SK-N-SH treated with all-trans-retinoic acid at 6 μM for 48 hours (cell line): Measurements from ENCODE around the gene SH3BP5L.

Experiments
- ATAC-seq: fragments of 200-7000 bp; cut with Tn5 transposase; 3 replicates; pipeline ENCODE4 v1.9.1; 2020; ENCODE audit warnings: mild to moderate bottlenecking, moderate library complexity
- ARNTL ChIP-seq: fragments of 450-650 bp; formaldehyde crosslinking; IDR thresholded peaks from 2 replicates; pipeline ENCODE4 v1.5.0; 2020; ENCODE audit warnings: low read depth, mild to moderate bottlenecking, moderate library complexity, borderline replicate concordance
- BACH2 ChIP-seq: fragments of 250-450 bp; sonication (Bioruptor Pico); IDR thresholded peaks from 2 replicates; pipeline ENCODE4 v1.9.0; 2021; ENCODE audit warnings: mild to moderate bottlenecking, borderline replicate concordance
- CSDC2 ChIP-seq: fragments of 250-450 bp; sonication (Bioruptor Pico); IDR thresholded peaks from 2 replicates; pipeline ENCODE4 v1.5.0; 2020; ENCODE audit warnings: mild to moderate bottlenecking, moderate library complexity
- CSRNP3 ChIP-seq: fragments of 250-450 bp; sonication (Bioruptor Pico); IDR thresholded peaks from 2 replicates; pipeline ENCODE4 v1.5.1; 2021; ENCODE audit warnings: mild to moderate bottlenecking, moderate library complexity
- ESRRG ChIP-seq: fragments of 250-450 bp; sonication (Bioruptor Pico); IDR thresholded peaks from 2 replicates; pipeline ENCODE4 v1.6.1; 2021; ENCODE audit warnings: mild to moderate bottlenecking
- GLIS3 ChIP-seq: fragments of 250-450 bp; sonication (Bioruptor Pico); IDR thresholded peaks from 2 replicates; pipeline ENCODE4 v1.5.0; 2020; ENCODE audit warnings: mild to moderate bottlenecking, moderate library complexity
- ISL1 ChIP-seq: fragments of 250-450 bp; sonication (Bioruptor Pico); IDR thresholded peaks from 2 replicates; pipeline ENCODE4 v2.1.2; 2022; ENCODE audit warnings: mild to moderate bottlenecking, moderate library complexity
- OSR1 ChIP-seq: fragments of 250-450 bp; sonication (Bioruptor Pico); IDR thresholded peaks from 2 replicates; pipeline ENCODE4 v1.8.0; 2022; ENCODE audit warnings: moderate library complexity, mild to moderate bottlenecking, inconsistent platforms
- PATZ1 ChIP-seq: fragments of 250-450 bp; sonication (Bioruptor Pico); IDR thresholded peaks from 2 replicates; pipeline ENCODE4 v1.8.0; 2020; ENCODE audit warnings: mild to moderate bottlenecking, moderate library complexity, borderline replicate concordance
- PPARA ChIP-seq: fragments of 250-450 bp; sonication (Bioruptor Pico); IDR thresholded peaks from 2 replicates; pipeline ENCODE4 v1.5.0; 2020; ENCODE audit warnings: mild to moderate bottlenecking, borderline replicate concordance
- RARB ChIP-seq: fragments of 250-450 bp; sonication (Bioruptor Pico); IDR thresholded peaks from 2 replicates; pipeline ENCODE4 v1.8.0; 2021; ENCODE audit warnings: mild to moderate bottlenecking, moderate library complexity
- TCF4 ChIP-seq: fragments of 250-450 bp; sonication (Bioruptor Pico); IDR thresholded peaks from 2 replicates; pipeline ENCODE4 v1.8.0; 2021; ENCODE audit warnings: mild to moderate bottlenecking, moderate library complexity, borderline replicate concordance
- TOX ChIP-seq: fragments of 250-450 bp; sonication (Bioruptor Pico); IDR thresholded peaks from 2 replicates; pipeline ENCODE4 v1.8.0; 2021; ENCODE audit warnings: mild to moderate bottlenecking, moderate library complexity, borderline replicate concordance
- ZFP30 ChIP-seq: fragments of 450-650 bp; formaldehyde crosslinking; IDR thresholded peaks from 2 replicates; pipeline ENCODE4 v1.5.0; 2022; ENCODE audit warnings: mild to moderate bottlenecking, moderate library complexity
- ZNF565 ChIP-seq: fragments of 450-650 bp; formaldehyde crosslinking; conservative IDR thresholded peaks from 2 replicates; pipeline ENCODE4 v1.5.0; 2020; ENCODE audit warnings: low read depth, mild to moderate bottlenecking, moderate library complexity
- ZNF8 ChIP-seq: fragments of 450-650 bp; formaldehyde crosslinking; IDR thresholded peaks from 2 replicates; pipeline ENCODE4 v1.5.0; 2020; ENCODE audit warnings: mild to moderate bottlenecking, moderate library complexity
- TF ChIP-seq, protein P1 (sequence below): fragments of 250-450 bp; sonication (Bioruptor Pico); IDR thresholded peaks from 2 replicates; pipeline ENCODE4 v1.8.0; 2021; ENCODE audit warnings: low read depth, mild to moderate bottlenecking, moderate library complexity, borderline replicate concordance
- TF ChIP-seq, protein P2 (sequence below): fragments of 250-450 bp; sonication (Bioruptor Pico); IDR thresholded peaks from 2 replicates; pipeline ENCODE4 v1.5.0; 2020; ENCODE audit warnings: mild to moderate bottlenecking, moderate library complexity

SH3BP5L gene

DNA sequence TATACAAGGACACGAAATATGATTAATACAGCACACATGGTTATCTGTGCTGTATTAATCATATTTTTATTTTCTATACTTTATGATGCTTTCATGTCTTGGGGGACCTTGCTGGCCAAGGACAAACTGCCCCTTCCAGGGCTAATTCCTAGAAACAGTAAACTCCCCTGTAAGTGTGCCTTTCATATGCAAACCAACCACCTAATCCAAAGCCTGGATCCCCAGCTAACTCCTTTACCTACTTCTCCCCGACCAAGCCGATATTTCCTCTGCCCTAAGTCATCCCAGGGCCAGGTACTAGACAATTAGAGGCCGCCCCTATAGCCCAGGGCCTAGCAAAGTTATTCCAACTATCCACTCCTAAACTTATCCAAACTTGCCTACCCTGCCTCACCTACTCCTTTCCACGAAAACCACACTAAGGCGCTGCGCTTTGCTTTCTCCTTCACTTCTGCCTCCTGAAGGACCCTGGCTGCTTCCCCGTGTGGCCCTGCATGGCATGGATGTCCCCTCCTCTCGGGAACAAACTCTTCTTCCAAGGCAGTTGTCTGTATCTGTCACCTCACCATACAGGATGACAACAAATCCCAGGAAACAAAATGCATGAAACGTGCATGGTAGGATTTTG is 10.2 kb downstream of the SH3BP5L start:
- no peak for TF ChIP-seq TOX
- ATAC-seq: no peak

DNA sequence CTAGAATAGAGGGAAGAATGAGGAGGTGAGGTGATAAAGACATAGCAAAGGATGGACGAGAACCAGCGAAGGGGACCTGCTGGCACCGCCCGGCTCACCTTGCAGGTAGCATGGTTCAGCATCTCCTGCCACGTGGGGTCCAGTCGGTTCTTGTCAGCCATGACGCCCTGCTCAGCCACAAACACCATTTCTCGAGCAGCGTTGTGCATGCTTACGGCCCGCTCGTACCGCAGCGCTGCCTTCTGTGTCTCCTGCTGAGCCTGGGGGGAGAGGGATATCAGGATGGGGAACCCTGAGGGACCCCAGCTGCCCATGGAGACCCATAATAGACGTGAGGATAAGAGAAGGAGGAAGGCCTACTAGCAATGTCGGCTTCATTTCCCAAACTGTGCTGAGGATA is 11.4 kb downstream of the SH3BP5L start:
- ATAC-seq: no peak
- no peak for TF ChIP-seq CSDC2 (CRISPR knock-in tag)
- TF ChIP-seq ARNTL (CRISPR knock-in tag): no peak
- no peak for TF ChIP-seq PPARA (CRISPR knock-in tag)
- no peak for TF ChIP-seq ZNF8 (CRISPR knock-in tag)
- TF ChIP-seq, protein P1, sequence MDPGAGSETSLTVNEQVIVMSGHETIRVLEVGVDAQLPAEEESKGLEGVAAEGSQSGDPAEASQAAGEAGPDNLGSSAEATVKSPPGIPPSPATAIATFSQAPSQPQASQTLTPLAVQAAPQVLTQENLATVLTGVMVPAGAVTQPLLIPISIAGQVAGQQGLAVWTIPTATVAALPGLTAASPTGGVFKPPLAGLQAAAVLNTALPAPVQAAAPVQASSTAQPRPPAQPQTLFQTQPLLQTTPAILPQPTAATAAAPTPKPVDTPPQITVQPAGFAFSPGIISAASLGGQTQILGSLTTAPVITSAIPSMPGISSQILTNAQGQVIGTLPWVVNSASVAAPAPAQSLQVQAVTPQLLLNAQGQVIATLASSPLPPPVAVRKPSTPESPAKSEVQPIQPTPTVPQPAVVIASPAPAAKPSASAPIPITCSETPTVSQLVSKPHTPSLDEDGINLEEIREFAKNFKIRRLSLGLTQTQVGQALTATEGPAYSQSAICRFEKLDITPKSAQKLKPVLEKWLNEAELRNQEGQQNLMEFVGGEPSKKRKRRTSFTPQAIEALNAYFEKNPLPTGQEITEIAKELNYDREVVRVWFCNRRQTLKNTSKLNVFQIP (CRISPR knock-in tag): no peak
- no peak for TF ChIP-seq PATZ1 (CRISPR knock-in tag)
- TF ChIP-seq OSR1 (CRISPR knock-in tag): no peak
- TF ChIP-seq CSRNP3 (CRISPR knock-in tag): no peak
- TF ChIP-seq RARB (CRISPR knock-in tag): no peak
- TF ChIP-seq ZFP30 (CRISPR knock-in tag): no peak
- TF ChIP-seq ISL1: no peak
- no peak for TF ChIP-seq TCF4 (CRISPR knock-in tag)
- no peak for TF ChIP-seq ESRRG (CRISPR knock-in tag)

- TF ChIP-seq PATZ1 (CRISPR knock-in tag) (no peak), BACH2 (CRISPR knock-in tag) (no peak), ZNF565 (no peak), OSR1 (CRISPR knock-in tag) (no peak), RARB (CRISPR knock-in tag) (no peak), GLIS3 (CRISPR knock-in tag) (no peak), ISL1 (no peak)
- TF ChIP-seq, all 23 proteins: peak for 0
- ATAC-seq: no peak
These were observed 12.2 kb downstream of the SH3BP5L start for GRCh38 chr1:248813546-248813945.

GRCh38 chr1:248812736-248813425 is 12.8 kb downstream of the SH3BP5L start:
- TF ChIP-seq ZFP30 (CRISPR knock-in tag) (no peak), BACH2 (CRISPR knock-in tag) (no peak), TCF4 (CRISPR knock-in tag) (no peak), PATZ1 (CRISPR knock-in tag) (no peak), ARNTL (CRISPR knock-in tag) (no peak)
- TF ChIP-seq, protein P2, sequence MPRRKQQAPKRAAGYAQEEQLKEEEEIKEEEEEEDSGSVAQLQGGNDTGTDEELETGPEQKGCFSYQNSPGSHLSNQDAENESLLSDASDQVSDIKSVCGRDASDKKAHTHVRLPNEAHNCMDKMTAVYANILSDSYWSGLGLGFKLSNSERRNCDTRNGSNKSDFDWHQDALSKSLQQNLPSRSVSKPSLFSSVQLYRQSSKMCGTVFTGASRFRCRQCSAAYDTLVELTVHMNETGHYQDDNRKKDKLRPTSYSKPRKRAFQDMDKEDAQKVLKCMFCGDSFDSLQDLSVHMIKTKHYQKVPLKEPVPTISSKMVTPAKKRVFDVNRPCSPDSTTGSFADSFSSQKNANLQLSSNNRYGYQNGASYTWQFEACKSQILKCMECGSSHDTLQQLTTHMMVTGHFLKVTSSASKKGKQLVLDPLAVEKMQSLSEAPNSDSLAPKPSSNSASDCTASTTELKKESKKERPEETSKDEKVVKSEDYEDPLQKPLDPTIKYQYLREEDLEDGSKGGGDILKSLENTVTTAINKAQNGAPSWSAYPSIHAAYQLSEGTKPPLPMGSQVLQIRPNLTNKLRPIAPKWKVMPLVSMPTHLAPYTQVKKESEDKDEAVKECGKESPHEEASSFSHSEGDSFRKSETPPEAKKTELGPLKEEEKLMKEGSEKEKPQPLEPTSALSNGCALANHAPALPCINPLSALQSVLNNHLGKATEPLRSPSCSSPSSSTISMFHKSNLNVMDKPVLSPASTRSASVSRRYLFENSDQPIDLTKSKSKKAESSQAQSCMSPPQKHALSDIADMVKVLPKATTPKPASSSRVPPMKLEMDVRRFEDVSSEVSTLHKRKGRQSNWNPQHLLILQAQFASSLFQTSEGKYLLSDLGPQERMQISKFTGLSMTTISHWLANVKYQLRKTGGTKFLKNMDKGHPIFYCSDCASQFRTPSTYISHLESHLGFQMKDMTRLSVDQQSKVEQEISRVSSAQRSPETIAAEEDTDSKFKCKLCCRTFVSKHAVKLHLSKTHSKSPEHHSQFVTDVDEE (CRISPR knock-in tag): no peak
- no peak for ATAC-seq
